ENCODE results near the gene F2RL3.

Gene F2RL3

GRCh38 chr19:16880884-16881554 lies 7.8 kb upstream of the F2RL3 start:
- DNase-seq (ENCODE audit: low read depth), result no peak
- TF ChIP-seq, protein P1, sequence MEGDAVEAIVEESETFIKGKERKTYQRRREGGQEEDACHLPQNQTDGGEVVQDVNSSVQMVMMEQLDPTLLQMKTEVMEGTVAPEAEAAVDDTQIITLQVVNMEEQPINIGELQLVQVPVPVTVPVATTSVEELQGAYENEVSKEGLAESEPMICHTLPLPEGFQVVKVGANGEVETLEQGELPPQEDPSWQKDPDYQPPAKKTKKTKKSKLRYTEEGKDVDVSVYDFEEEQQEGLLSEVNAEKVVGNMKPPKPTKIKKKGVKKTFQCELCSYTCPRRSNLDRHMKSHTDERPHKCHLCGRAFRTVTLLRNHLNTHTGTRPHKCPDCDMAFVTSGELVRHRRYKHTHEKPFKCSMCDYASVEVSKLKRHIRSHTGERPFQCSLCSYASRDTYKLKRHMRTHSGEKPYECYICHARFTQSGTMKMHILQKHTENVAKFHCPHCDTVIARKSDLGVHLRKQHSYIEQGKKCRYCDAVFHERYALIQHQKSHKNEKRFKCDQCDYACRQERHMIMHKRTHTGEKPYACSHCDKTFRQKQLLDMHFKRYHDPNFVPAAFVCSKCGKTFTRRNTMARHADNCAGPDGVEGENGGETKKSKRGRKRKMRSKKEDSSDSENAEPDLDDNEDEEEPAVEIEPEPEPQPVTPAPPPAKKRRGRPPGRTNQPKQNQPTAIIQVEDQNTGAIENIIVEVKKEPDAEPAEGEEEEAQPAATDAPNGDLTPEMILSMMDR (conservative IDR thresholded peaks at IDR 0.05; ENCODE audit: low read depth, low read length), result no peak
- no peak overlapping the region for H3K4me3 ChIP-seq (ENCODE audit: low read depth, low read length)

DNA sequence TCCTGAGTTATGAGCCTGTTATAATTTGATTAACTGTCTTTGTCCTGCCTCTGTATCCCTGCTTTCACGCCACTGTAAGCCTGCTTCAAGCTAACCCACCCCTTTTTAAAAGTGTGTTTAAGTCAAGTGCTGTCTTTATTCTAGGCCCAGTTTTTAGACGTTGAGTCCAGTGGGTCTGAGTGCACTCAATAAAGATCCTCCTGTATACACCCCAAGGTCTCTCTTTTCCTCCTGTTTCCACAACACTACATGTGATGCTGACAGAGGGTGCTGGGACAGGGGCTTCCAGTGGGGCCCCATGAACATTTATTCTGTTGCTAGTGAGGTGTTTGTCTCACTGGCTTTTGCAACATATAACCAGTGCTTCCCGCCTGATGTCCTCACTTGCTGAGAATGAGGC lies 6.7 kb upstream of the F2RL3 start:
- DNase-seq (ENCODE audit: low read depth), result no peak
- TF ChIP-seq, protein P1 (conservative IDR thresholded peaks at IDR 0.05; ENCODE audit: low read depth, low read length), result no peak
- H3K4me3 ChIP-seq (ENCODE audit: low read depth, low read length), result no peak overlapping the region

GRCh38 chr19:16883522-16883921 lies 5.3 kb upstream of the F2RL3 start:
- no peak overlapping the region for H3K4me3 ChIP-seq (ENCODE audit: low read depth, low read length)
- TF ChIP-seq, protein P1 (conservative IDR thresholded peaks at IDR 0.05; ENCODE audit: low read depth, low read length), result no peak
- no peak for DNase-seq (ENCODE audit: low read depth)

DNA sequence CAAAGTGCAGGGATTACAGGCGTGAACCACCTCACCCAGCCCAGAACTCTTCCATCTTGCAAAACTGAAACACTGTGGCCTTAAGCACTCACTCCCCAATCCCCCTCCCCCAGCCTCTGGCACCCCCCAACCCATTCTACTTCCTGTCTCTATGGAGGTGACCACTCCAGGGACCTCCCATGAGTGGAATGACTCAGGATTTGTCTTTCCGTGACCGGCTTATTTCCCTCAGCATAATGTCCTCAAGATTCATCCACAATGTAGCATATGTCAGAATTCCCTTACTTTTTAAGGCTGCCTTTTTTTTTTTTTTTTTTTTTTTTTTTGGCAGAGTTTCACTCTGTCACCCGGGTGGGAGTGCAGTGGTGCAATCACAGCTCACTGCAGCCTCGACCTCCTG lies 3.6 kb upstream of the F2RL3 start:
- no peak for DNase-seq (ENCODE audit: low read depth)
- no peak overlapping the region for H3K4me3 ChIP-seq (ENCODE audit: low read depth, low read length)
- TF ChIP-seq, protein P1 (conservative IDR thresholded peaks at IDR 0.05; ENCODE audit: low read depth, low read length), result no peak

DNA sequence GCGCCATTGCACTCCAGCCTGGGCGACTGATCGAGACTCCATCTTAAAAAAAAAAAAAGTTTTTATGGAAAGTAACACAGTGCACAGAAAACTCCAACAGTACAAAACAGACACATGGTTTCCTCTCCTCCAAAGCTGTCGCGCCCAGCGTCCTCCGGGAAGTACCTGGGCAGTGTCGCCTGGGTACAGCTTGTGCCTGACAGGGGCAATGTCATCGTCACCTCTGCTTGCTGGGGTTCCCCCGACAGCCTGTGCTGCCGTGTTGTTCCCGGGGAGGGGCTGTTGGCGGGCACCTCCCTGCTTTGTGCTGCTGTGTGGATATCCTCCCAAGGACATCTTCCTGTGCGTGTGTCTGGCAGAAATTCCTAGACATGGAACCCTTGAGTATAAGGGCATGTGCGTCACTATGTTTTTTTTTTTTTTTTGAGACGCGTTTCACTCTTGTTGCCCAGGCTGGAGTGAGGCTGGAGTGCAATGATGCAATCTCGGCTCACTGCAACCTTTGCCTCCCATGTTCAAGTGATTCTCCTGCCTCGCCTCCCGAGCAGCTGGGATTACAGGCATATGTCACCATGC lies 2.4 kb upstream of the F2RL3 start:
- TF ChIP-seq, protein P1 (conservative IDR thresholded peaks at IDR 0.05; ENCODE audit: low read depth, low read length), result no peak
- H3K4me3 ChIP-seq (ENCODE audit: low read depth, low read length), result no peak overlapping the region
- peak; percentile 67 for DNase-seq (ENCODE audit: low read depth)

DNA sequence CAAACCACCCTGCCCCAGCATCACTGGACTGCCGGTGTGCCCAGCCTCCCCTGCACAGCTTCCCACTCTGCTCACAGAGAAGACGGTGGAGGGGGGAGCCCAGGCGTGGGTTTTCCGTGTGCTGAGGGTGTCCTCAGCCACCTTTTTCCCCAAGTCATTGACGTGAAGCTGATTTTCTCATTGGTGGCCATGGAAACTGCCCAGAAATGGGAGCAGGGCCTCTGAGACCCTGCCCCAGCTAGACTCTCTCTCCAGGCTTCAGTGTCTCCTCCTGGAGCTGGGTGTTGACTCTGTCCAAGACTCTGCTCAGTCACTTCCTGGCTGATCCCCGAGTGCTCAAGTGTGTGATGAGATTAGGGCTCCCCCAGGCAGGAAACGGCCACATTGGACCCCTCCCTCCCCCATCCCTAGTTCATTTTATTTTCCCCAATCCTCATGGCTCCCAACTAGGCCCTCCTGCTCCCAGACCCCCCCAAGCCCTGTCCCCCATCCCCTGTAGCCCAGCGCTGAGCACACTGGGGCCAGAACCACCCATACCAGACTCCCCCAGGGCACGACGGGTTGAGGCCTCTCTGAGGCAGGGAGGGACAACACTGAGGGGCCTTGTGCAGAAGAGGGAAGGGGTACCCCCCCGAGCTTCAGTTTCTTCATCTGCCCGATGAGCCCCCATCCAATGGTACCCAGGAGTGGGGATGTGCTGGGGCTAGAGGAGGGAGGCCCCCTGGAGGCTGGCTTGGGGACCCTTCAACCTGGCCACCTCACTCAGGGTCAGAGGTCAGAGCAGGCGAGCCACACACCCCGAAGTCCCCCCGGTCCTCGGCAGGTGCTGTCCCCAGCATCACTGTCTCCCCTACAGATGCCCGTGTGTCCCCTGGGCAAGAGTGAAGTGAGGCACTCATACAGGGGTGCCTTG lies 1.2 kb upstream of the F2RL3 start:
- no peak for DNase-seq (ENCODE audit: low read depth)
- H3K4me3 ChIP-seq (ENCODE audit: low read depth, low read length), result no peak overlapping the region
- TF ChIP-seq, protein P1 (conservative IDR thresholded peaks at IDR 0.05; ENCODE audit: low read depth, low read length), result no peak
